ENCODE data around the gene C6orf15.

The C6orf15 gene

GRCh38 chr6:31120151-31120915, 8.0 kb upstream of the C6orf15 start, which contains the start of gene CDSN:
Gene CDSN, minus strand, starts transcription at chr6:31120446. Its CDS starts 27 bp downstream, at chr6:31120419.
- no peak for TF ChIP-seq CTCF (IDR thresholded peaks at IDR 0.05; ENCODE audit: extremely low read depth, insufficient read depth, missing control alignments)
- in situ Hi-C loops (cut with MboI; ENCODE audit: low pct_unique_long_range_greater_than_20kb, low sequenced_read_pairs, unreplicated experiment), result no loop called here
- DNase-seq (ENCODE audit: low spot score), result no peak

DNA sequence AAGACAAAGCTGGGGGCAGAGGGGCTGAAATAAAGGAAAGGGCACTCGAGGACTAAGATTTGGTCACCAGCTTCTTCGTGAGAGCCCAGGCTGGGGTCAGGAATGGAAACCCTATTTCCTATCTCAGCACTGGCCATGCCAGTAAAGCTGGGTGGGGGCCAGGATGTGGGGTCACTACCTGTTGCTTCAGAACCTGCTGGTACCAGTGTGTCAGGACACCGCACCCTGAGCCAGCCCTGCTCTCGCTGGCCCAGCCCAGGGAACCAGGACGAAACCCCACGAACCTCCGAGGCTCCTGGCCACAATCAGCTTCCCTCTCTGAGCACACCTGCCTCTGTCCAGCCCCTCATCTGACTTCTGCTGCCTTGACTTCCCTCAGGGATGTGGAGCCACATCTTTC, 5.8 kb upstream of the C6orf15 start:
- no peak for TF ChIP-seq CTCF (IDR thresholded peaks at IDR 0.05; ENCODE audit: extremely low read depth, insufficient read depth, missing control alignments)
- in situ Hi-C loops (cut with MboI; ENCODE audit: low pct_unique_long_range_greater_than_20kb, low sequenced_read_pairs, unreplicated experiment), result no loop called here
- DNase-seq (ENCODE audit: low spot score), result no peak

DNA sequence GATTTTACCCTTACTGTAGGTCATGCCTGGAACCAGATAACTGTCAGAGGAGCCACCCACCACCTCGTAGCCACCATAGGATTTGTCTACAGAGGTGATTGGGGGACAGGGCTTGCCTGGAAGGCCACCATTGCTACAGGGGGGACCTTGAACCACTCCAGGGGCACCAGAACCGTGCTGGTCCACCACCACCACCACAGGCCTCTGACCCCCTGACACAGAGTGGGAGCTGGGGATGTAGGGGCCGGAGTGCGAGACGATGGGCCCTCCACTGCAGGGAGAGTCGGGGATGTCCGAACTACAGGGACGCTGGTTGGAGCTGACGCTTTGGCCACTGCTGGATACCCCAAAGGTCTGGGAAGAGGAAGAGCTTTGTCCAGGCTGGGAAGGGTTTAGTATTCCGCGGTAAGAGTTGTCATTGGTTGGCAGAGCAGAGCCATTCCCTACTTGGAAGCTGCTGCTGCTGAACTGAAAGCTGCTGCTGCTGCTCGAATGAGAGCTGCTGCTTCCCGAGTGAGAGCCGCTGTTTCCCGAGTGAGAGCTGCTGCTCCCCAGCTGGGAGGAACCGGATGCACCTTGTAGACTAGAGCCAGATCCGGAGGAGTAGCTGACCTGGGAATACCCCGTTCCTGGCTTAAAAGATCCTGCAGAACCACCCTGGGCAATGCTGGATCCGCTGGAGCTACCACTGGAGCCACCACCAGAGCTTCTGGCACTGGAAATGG, 4.4 kb upstream of the C6orf15 start:
- in situ Hi-C loops (cut with MboI; ENCODE audit: low pct_unique_long_range_greater_than_20kb, low sequenced_read_pairs, unreplicated experiment), result no loop called here
- no peak for DNase-seq (ENCODE audit: low spot score)
- TF ChIP-seq CTCF (IDR thresholded peaks at IDR 0.05; ENCODE audit: extremely low read depth, insufficient read depth, missing control alignments), result no peak

DNA sequence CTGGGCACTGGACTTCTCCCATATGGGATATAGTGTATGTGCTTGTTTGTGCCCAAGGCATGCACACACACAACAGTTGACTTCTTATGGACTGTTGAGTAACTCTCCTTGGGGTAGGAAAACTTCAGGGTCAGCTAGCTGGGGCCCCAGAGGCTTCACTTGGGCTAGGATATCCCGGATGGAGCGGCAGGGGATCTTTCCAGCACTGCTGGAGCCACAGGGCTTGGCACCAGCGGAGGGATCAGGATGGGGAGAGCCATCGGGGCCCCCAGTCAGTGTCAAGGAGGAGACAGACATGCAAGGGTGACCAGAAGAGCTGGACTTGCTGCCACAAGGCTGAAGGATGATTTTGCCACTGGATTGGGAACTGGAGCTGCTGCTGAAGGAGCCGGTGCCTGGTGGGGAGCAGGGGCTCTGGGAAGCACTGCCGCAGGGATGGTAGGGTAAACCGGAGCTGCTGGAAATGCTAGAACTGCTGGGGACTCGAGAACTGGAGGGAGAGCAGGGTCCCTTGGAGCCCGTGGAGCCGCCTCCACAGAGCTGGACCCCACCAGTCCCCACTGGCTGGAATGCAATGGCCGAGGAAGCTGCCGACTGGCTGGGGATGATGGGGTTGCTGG, 3.7 kb upstream of the C6orf15 start:
- no peak for TF ChIP-seq CTCF (IDR thresholded peaks at IDR 0.05; ENCODE audit: extremely low read depth, insufficient read depth, missing control alignments)
- in situ Hi-C loops (cut with MboI; ENCODE audit: low pct_unique_long_range_greater_than_20kb, low sequenced_read_pairs, unreplicated experiment), result no loop called here
- DNase-seq (ENCODE audit: low spot score), result no peak

DNA sequence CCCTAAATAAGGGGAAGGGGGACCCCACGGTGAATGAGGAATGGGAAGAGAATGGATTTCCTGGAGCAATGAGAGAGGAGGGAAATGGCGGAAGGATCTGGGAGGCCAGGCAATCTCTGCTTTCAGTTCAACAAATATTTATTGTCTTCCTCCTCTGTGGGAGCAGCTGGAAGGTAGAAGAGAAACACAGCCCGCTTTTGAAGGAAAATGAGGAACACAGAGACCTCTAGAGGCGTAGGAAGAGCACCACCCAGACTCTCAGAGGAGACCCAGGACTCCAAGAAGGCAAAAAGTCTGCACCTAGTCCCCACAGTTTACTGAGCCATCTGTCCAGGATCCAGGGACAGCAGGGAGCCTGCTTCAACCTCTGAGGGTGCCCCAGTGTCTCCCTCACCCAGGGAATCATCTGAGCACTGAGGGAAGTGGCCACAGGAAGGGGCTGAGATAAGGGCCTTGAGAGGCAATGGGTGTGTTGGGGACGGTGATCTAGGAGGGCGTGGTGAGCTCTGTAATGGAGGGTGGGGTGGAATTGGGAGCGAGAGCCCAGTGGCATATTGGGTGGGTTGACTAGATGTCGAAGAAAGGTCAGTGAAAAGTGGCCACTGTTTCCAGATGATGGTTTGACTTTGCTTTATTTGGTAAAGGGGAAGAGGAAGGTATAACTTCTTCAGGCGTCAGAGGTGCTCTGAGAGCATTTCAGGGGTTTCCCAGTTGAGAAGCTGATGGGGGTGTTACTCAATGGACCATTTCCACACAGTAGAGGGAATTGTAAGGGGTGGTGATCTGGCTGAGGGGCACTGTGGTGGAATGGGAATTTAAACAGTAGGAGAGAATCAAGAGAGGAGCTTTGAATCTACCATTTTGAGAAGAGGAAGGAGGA, 2.8 kb upstream of the C6orf15 start:
- in situ Hi-C loops (cut with MboI; ENCODE audit: low pct_unique_long_range_greater_than_20kb, low sequenced_read_pairs, unreplicated experiment), result no loop called here
- no peak for DNase-seq (ENCODE audit: low spot score)
- TF ChIP-seq CTCF (IDR thresholded peaks at IDR 0.05; ENCODE audit: extremely low read depth, insufficient read depth, missing control alignments), result peak; percentile 12

DNA sequence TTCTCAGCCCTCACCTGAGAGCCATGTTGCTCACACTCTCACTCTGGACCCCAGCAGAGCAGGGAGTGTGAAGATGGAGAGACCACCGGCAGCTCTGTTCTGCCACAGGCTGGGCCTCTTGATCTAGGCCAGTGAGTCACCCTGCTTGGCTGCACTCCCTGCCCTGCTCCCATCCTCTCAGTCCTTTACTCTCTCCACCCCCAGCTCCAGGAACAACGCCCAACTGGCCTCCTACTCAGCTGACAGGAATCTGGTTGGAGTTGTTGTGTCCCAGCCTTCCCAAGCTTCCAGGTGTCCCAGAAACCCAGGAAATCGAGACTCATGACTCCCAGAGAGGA, 2.1 kb upstream of the C6orf15 start, which contains the start of gene PSORS1C1:
Gene PSORS1C1, plus strand, starts transcription at position 260 of the 338 bp plus-strand sequence. CDS start 14,833 bp downstream, outside the sequence.
- DNase-seq (ENCODE audit: low spot score), result no peak
- TF ChIP-seq CTCF (IDR thresholded peaks at IDR 0.05; ENCODE audit: extremely low read depth, insufficient read depth, missing control alignments), result no peak
- in situ Hi-C loops (cut with MboI; ENCODE audit: low pct_unique_long_range_greater_than_20kb, low sequenced_read_pairs, unreplicated experiment), result no loop called here

All from GM13977 (cell line).